IPS-NIHi7 (cell line): ENCODE data around the gene CCDC112.

Source experiments
- DNase-seq: peaks from one replicate; pipeline ENCODE4 v3.0.0; 2012; ENCODE audit warnings: mixed read lengths; ENCODE audit errors: extremely low spot score

CCDC112 gene

GRCh38 chr5:115317736-115318135 is 21.3 kb upstream of the CCDC112 start:
- DNase-seq: no peak

GRCh38 chr5:115317320-115317719 is 20.9 kb upstream of the CCDC112 start:
- no peak for DNase-seq

GRCh38 chr5:115313632-115314031 is 17.2 kb upstream of the CCDC112 start:
- no peak for DNase-seq

GRCh38 chr5:115313052-115313451 is 16.6 kb upstream of the CCDC112 start:
- DNase-seq: no peak

- no peak for DNase-seq
Measured at GRCh38 chr5:115309751-115310370, 13.4 kb upstream of the CCDC112 start.

- no peak for DNase-seq
Measured at GRCh38 chr5:115308815-115309214, 12.4 kb upstream of the CCDC112 start.

- DNase-seq: peak; percentile 12
Measured at GRCh38 chr5:115306011-115306536, 9.6 kb upstream of the CCDC112 start.

GRCh38 chr5:115304496-115304895 is 8.0 kb upstream of the CCDC112 start:
- DNase-seq: no peak

GRCh38 chr5:115298811-115299210 is 2.4 kb upstream of the CCDC112 start:
- DNase-seq: no peak

GRCh38 chr5:115297031-115297430 is 577 bp upstream of the CCDC112 start:
- DNase-seq: no peak

- DNase-seq: peak; percentile 19
Measured at GRCh38 chr5:115295777-115296123, 704 bp downstream of the CCDC112 start.

- DNase-seq: no peak
Measured at GRCh38 chr5:115291397-115291796, 5.1 kb downstream of the CCDC112 start.

GRCh38 chr5:115289104-115289503 is 7.3 kb downstream of the CCDC112 start:
- no peak for DNase-seq

- no peak for DNase-seq
Measured at GRCh38 chr5:115284021-115284420, 12.4 kb downstream of the CCDC112 start.

GRCh38 chr5:115282131-115282530 is 14.3 kb downstream of the CCDC112 start:
- no peak for DNase-seq

GRCh38 chr5:115274584-115274983 is 21.9 kb downstream of the CCDC112 start:
- DNase-seq: no peak

- DNase-seq: no peak
Measured at GRCh38 chr5:115272297-115272958, 24.0 kb downstream of the CCDC112 start.

GRCh38 chr5:115271295-115272050 is 25.0 kb downstream of the CCDC112 start:
- DNase-seq: no peak

- no peak for DNase-seq
Measured at GRCh38 chr5:115267617-115268016, 28.8 kb downstream of the CCDC112 start.

GRCh38 chr5:115265220-115265619 is 31.2 kb downstream of the CCDC112 start:
- DNase-seq: no peak

- DNase-seq: no peak
Measured at GRCh38 chr5:115264786-115265185, 31.7 kb downstream of the CCDC112 start.

GRCh38 chr5:115263078-115263380 is 33.4 kb downstream of the CCDC112 start:
- DNase-seq: no peak
